HUES6 (cell line): ENCODE data around the gene SCAF1.
A peak's percentile ranks its signal among the peaks of the same experiment; 100 is the strongest.

Experiments used
- H3K27ac ChIP-seq: 2 replicates; pipeline ENCODE4 v1.7.0; 2013; ENCODE audit warnings: low read depth, mild to moderate bottlenecking, low read length, inconsistent platforms
- H3K27me3 ChIP-seq: 2 replicates; pipeline ENCODE4 v1.6.1; 2013; ENCODE audit warnings: low read length; ENCODE audit not compliant: control insufficient read depth, insufficient read depth
- H3K36me3 ChIP-seq: 2 replicates; pipeline ENCODE4 v1.6.1; 2013; ENCODE audit warnings: low read length; ENCODE audit not compliant: control insufficient read depth, insufficient read depth
- H3K4me1 ChIP-seq: 2 replicates; pipeline ENCODE4 v1.6.1; 2013; ENCODE audit warnings: low read length; ENCODE audit not compliant: control insufficient read depth, insufficient read depth
- H3K4me3 ChIP-seq: 2 replicates; pipeline ENCODE4 v1.5.1; 2013; ENCODE audit warnings: low read depth, low read length
- H3K9ac ChIP-seq: one replicate; pipeline ENCODE4 v1.6.1; 2013; ENCODE audit warnings: mild to moderate bottlenecking, low read length
- H3K9me3 ChIP-seq: 2 replicates; pipeline ENCODE4 v1.6.1; 2013; ENCODE audit warnings: low read depth, low read length; ENCODE audit not compliant: control insufficient read depth, insufficient read depth

Gene SCAF1

DNA sequence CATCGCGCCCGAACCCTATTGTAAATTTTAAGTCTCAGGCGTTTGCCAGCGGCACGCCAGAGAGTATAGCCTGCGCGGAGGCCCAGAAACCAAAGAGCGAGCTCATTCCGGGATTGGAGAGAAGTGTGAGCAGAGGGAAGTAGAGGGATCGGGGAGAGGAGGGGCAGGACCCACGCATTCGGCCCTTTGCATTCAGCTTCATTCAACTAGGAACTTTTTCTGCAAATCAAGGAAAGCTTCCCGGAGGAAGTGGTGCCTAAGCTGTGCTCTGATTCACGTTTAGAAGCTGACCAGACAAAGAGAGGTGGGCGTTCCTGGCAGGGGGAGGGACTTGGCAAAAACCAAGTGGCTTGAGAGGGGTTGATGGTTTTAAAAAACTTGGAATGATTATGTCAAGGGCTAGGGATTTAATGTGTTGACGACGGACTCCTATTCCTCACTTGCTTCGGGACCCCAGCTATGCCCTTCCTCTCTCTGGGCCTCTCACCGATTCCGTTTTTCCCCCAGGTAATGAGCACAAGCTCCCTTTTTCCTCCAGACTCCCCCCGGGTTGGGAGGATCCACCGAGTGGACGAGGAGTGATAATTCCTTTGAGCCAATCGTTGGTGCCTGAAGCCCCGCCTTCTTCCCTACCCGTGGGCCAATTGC is 34.3 kb downstream of the SCAF1 start:
- H3K4me1 ChIP-seq = peaks cover 28% of the 10 kb centered on the region
- H3K4me3 ChIP-seq = peak overlapping the region; percentile 61
- peak overlapping the region; percentile 98 for H3K27ac ChIP-seq
- H3K36me3 ChIP-seq = peaks cover 15% of the 10 kb centered on the region
- no peaks in the 10 kb centered on the region for H3K9me3 ChIP-seq
- H3K27me3 ChIP-seq = no peaks in the 10 kb centered on the region
- H3K9ac ChIP-seq = peak overlapping the region; percentile 97

DNA sequence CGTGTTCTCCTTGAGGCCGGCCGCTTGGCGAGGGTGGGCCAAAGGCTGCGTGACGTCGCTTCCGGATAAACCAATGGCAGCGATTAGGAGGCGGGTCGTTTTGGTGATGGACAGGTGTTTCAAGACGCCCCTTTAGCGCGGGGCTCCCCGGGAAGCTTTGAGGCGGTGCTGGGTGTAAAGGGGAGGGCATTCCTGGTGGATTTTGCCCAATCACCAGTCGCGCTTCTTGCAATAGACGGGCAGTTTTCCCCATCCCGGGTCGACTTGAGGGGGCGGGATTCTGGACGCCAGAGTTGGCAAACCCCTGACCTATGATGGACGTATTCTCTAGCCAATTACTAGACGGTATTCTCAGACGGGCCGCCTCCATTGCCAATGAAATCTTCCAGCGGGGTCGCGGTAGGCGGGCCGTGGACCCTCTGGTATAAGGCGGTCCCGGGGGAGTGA is 34.8 kb downstream of the SCAF1 start:
- no peaks in the 10 kb centered on the region for H3K9me3 ChIP-seq
- peak overlapping the region; percentile 97 for H3K9ac ChIP-seq
- peaks cover 18% of the 10 kb centered on the region for H3K36me3 ChIP-seq
- peaks cover 25% of the 10 kb centered on the region for H3K4me1 ChIP-seq
- peak overlapping the region; percentile 88 for H3K4me3 ChIP-seq
- no peaks in the 10 kb centered on the region for H3K27me3 ChIP-seq
- H3K27ac ChIP-seq = peak overlapping the region; percentile 98

DNA sequence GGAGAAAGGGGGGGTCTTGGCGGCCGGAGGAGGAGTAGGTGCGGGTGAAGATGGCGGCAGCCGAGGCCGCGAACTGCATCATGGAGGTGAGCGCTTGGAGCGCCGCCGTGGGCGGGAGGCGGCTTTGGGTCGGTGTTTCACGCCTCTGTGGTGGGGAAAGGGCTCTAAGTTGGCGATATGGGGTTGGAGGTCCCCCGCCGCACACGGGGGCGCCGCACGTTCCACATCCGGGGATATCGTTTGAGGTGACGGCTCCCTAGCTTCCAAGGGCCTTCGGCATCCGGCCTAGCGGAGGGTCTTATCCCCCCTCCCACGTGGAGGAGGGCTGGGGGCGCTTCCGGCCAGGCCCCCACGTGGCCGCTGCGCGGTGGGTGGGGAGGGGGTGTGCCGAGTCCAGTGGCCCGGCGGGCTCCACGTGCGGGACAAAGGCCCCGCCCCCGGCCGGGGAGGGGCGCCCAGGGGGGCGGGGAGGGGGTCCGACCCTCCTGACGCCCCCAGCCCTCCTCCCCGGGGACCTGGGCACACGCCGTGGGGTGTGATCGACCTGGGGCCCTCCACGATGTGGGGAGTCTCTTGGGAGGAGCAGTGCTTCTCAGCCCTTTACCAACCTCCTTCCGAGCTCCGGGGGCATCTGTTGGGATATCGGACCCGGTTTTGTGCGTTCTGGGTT is 35.4 kb downstream of the SCAF1 start, which contains the start of gene PRMT1:
PRMT1 (plus strand) TSS at position 41 of the 670 bp plus-strand sequence; CDS start at position 51, 10 bp downstream.
- H3K27ac ChIP-seq = peak within 1 kb of the TSS; percentile 98
- peaks cover 24% of the 10 kb centered on the region for H3K36me3 ChIP-seq
- no peaks in the 10 kb centered on the region for H3K27me3 ChIP-seq
- H3K4me3 ChIP-seq = peak within 1 kb of the TSS; percentile 88
- peak within 1 kb of the TSS; percentile 97 for H3K9ac ChIP-seq
- peaks cover 21% of the 10 kb centered on the region for H3K4me1 ChIP-seq
- no peaks in the 10 kb centered on the region for H3K9me3 ChIP-seq

DNA sequence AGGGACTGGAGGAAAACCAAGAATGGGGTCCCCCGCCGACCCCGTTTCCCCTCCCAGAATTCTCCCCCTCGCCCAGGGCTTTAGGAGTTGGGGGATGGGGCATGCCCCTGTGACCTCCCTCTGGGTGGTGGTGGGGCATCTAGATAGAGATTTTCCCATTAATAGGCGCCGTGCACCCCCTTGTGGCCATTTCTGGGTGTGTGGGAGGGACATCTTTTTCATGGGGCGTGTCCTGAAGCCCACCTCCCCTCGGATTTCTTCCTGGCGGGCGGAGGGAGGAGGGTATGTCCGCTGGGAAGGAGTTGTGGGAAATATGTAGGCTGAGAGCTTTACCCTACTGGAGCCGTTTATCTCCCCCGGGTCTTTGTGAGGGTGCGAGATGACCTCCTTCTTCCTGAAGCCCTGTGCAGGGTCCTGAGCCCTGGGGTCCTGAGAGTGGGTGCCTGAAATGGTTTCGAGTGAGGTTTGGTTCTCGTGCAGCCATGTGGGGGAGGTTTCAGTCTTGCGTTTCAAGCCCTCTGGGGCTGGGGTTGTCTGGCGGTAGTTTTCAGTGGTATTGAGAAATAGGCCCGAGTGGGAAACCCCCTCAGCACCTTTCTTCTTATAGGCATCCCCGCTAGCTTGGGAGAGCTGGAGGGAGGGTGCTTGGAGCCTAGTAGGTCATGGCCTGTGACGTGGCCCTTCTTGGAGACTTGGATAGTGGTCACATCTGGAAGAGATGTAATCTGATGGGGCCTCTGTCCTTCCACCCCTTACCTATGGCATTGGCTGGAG is 36.1 kb downstream of the SCAF1 start:
- Histone ChIP-seq H3K4me3 (peak overlapping the region; percentile 88), H3K36me3 (peaks cover 30% of the 10 kb centered on the region), H3K27me3 (no peaks in the 10 kb centered on the region), H3K27ac (peak overlapping the region; percentile 94), H3K9ac (peak overlapping the region; percentile 97), H3K4me1 (peaks cover 21% of the 10 kb centered on the region), H3K9me3 (no peaks in the 10 kb centered on the region)

DNA sequence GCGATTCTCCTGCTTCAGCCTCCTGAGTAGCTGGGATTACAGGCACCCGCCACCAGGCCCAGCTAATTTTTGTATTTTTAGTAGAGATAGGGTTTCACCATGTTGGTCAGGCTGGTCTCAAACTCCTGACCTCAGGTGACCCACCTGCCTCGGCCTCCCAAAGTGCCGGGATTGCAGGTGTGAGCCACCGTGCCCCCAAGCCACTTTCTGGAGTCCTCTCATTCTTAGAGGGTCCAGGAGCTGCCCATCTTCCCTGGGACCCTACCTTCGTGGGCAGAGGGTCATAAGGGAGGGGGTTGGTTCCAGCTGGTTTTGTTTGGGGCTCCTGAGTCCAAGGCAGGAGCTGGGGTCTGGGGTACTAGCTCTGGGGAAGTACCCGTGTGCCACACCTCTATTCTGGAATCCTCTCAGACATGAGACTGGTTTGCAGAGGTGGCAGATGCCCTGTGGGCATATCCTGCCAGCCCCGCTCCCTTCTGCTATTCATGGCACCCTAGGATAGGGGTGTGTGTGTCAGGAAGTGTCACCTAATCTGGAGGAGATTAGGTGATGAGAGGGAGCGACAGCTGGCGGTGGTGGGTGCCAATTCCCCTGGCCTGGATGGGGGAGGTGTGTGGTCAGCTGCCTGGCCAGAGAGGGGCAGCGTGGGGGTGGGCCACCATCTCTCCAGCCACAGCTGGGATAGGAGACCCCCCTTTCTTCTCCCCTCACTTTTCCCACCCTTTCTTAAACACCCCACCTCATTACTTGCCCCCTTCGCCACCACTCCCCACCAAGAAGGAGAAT is 37.2 kb downstream of the SCAF1 start:
- Histone ChIP-seq H3K4me1 (peaks cover 21% of the 10 kb centered on the region), H3K27me3 (no peaks in the 10 kb centered on the region), H3K4me3 (peak overlapping the region; percentile 42; the same call in 1 of the 2 replicates), H3K27ac (no peak overlapping the region), H3K36me3 (peaks cover 31% of the 10 kb centered on the region), H3K9me3 (no peaks in the 10 kb centered on the region), H3K9ac (no peak overlapping the region)

DNA sequence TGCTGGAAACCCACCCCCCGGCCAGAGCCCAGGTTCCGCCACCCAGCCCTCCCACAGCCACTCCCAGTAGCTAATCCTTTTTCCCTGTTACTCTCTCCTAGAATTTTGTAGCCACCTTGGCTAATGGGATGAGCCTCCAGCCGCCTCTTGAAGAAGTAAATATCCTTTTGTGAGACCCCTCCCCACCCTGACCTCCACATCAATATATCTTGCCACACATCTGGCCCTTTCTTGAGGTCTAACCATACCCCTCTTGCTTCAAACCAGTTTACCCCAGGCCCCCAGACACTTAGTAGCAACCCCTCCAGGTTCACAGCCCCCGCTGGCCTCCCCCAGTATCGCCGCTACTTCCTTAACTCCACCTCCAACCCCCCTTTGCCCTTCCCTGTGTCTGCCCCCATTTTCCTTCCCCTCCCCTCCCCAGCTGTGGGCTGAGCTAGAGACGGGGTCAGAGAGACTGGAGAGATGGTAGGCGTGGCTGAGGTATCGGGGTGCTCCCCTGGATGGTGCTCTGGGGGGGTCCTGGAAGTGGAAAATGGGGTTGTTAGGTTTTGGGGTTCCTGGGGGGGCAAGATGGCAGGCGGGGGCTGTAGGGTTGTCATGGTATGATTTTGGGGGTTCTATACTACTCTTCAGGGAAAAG is 37.9 kb downstream of the SCAF1 start:
- peaks cover 20% of the 10 kb centered on the region for H3K4me1 ChIP-seq
- no peaks in the 10 kb centered on the region for H3K9me3 ChIP-seq
- H3K9ac ChIP-seq = no peak overlapping the region
- peaks cover 38% of the 10 kb centered on the region for H3K36me3 ChIP-seq
- H3K4me3 ChIP-seq = peak overlapping the region; percentile 42
- no peaks in the 10 kb centered on the region for H3K27me3 ChIP-seq
- no peak overlapping the region; the same call in 1 of the 2 replicates for H3K27ac ChIP-seq

DNA sequence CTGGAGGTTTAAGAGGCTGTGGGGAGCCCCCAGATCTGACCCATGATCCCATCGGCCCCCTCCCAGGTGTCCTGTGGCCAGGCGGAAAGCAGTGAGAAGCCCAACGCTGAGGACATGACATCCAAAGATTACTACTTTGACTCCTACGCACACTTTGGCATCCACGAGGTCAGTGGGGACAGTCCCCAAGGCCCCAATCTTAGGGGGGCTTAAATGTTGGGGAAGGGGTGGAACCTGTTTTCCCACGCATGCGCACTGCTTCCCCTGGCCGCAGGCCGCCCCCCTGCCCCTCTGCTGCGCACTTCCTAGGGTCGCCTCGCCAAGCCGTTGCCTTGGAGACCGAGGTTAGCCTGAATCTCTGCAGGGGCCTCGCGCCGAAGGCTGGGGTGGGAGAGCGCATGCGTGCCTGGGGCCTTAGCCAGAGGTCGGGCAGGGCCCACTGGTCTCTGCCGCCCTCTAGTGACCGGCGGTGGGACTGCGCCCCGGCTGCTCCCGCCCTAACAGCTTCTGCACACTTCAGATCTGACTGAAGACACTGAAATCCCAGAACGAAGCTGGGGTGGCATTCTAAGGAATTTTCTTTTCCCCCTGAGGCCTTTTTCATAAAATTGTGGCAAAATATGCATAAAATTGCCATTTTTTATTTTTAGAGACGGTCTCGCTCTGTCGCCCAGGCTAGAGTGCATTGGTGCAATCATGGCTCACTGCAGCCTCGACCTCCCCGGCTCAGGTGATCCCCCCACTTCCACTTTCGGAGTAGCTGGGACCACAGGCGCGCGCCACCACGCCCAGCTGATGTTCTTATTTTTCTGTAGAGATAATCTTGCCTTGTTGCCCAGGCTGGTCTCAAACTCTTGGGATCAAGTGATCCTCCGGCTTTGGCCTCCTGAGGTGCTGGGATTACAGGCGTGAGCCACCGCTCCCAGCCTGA is 38.7 kb downstream of the SCAF1 start:
- no peaks in the 10 kb centered on the region for H3K9me3 ChIP-seq
- H3K9ac ChIP-seq = no peak overlapping the region
- peaks cover 46% of the 10 kb centered on the region for H3K36me3 ChIP-seq
- H3K27ac ChIP-seq = no peak overlapping the region; the same call in 1 of the 2 replicates
- peak overlapping the region; percentile 42 for H3K4me3 ChIP-seq
- peaks cover 18% of the 10 kb centered on the region for H3K4me1 ChIP-seq
- no peaks in the 10 kb centered on the region for H3K27me3 ChIP-seq

DNA sequence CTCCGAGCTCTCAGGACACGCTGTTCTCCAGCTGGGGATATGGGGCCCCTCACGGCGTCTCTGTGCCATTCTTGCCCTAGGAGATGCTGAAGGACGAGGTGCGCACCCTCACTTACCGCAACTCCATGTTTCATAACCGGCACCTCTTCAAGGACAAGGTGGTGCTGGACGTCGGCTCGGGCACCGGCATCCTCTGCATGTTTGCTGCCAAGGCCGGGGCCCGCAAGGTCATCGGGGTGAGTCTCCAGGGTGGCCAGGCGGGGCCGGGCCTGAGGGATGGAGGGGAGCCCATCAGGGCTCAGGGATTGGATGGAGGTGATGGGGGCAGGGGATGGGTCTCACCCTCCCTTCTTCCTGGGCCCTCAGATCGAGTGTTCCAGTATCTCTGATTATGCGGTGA is 39.8 kb downstream of the SCAF1 start:
- no peak overlapping the region for H3K27ac ChIP-seq
- H3K4me1 ChIP-seq = peaks cover 18% of the 10 kb centered on the region
- no peaks in the 10 kb centered on the region for H3K9me3 ChIP-seq
- H3K36me3 ChIP-seq = peaks cover 53% of the 10 kb centered on the region
- no peaks in the 10 kb centered on the region for H3K27me3 ChIP-seq
- H3K9ac ChIP-seq = no peak overlapping the region
- H3K4me3 ChIP-seq = no peak overlapping the region

GRCh38 chr19:49682274-49682673 is 40.3 kb downstream of the SCAF1 start:
- H3K9ac ChIP-seq = no peak overlapping the region
- peaks cover 58% of the 10 kb centered on the region for H3K36me3 ChIP-seq
- no peaks in the 10 kb centered on the region for H3K27me3 ChIP-seq
- H3K27ac ChIP-seq = no peak overlapping the region
- H3K4me1 ChIP-seq = peaks cover 18% of the 10 kb centered on the region
- H3K4me3 ChIP-seq = no peak overlapping the region
- no peaks in the 10 kb centered on the region for H3K9me3 ChIP-seq
